Testis (tissue), 2 donors: ENCODE data around the gene TNNI2.

ENCODE experiments used
- CTCF ChIP-seq, 3 experiments: fragments of 450-650 bp in 2 of 3; fragments of 200-600 bp in 1 of 3; sonication (generic) in 1 of 3; IDR thresholded peaks; one replicate each; pipeline ENCODE4 v1.5.1; 2016 to 2019; ENCODE audit warnings: antibody characterized with exemption in 3 of 3, mild to moderate bottlenecking in 2 of 3, moderate library complexity in 1 of 3
- POLR2A ChIP-seq: fragments of 450-650 bp; IDR thresholded peaks from one replicate; pipeline ENCODE4 v1.6.1; 2017; ENCODE audit warnings: antibody characterized with exemption, mild to moderate bottlenecking, moderate library complexity

- TF ChIP-seq CTCF (IDR thresholded peaks at IDR 0.05) (no peak), POLR2A (no peak)
These were observed 34.4 kb downstream of the TNNI2 start for GRCh38 chr11:1873048-1873812.
